ENCODE results near the gene GAPVD1.

- TF ChIP-seq POLR2AphosphoS5 (IDR thresholded peaks at IDR 0.05; ENCODE audit: low read depth, low read length) (no peak), SRF (IDR thresholded peaks at IDR 0.05; ENCODE audit: low read depth, low read length) (no peak), ZNF362 (CRISPR knock-in tag; IDR thresholded peaks at IDR 0.05; ENCODE audit: borderline replicate concordance) (no peak), ZNF841 (CRISPR knock-in tag; IDR thresholded peaks at IDR 0.05; ENCODE audit: borderline replicate concordance) (no peak)
Measured at GRCh38 chr9:125325826-125326225, 64.2 kb downstream of the GAPVD1 start.
